Mucosa of stomach (tissue), 1 donor: ENCODE measurements around the gene AMOTL2.

Experiments
- H3K27me3 ChIP-seq: one replicate; pipeline ENCODE4 v1.7.0; 2013; ENCODE audit warnings: mild to moderate bottlenecking, low read length; ENCODE audit not compliant: control insufficient read depth, insufficient read depth
- H3K36me3 ChIP-seq: one replicate; pipeline ENCODE4 v1.7.0; 2013; ENCODE audit warnings: low read length; ENCODE audit not compliant: control insufficient read depth, insufficient read depth
- H3K4me1 ChIP-seq: one replicate; pipeline ENCODE4 v1.7.0; 2013; ENCODE audit warnings: mild to moderate bottlenecking, low read length; ENCODE audit not compliant: control insufficient read depth, insufficient read depth
- H3K4me3 ChIP-seq: one replicate; pipeline ENCODE4 v1.7.0; 2013; ENCODE audit warnings: low read length
- H3K9ac ChIP-seq: one replicate; pipeline ENCODE4 v1.7.0; 2013; ENCODE audit warnings: mild to moderate bottlenecking, low read length, moderate library complexity
- H3K9me3 ChIP-seq: one replicate; pipeline ENCODE4 v1.7.0; 2013; ENCODE audit warnings: mild to moderate bottlenecking, low read length, moderate library complexity; ENCODE audit not compliant: control insufficient read depth
- donor health status: Pancreatic carcinoma.

The AMOTL2 gene

GRCh38 chr3:134333522-134334181 lies 40.6 kb downstream of the AMOTL2 start:
- no peaks in the 10 kb centered on the region for H3K9me3 ChIP-seq
- H3K27me3 ChIP-seq = no peaks in the 10 kb centered on the region
- no peaks in the 10 kb centered on the region for H3K36me3 ChIP-seq
- no peak overlapping the region for H3K4me3 ChIP-seq
- H3K4me1 ChIP-seq = peaks cover 27% of the 10 kb centered on the region
- no peak overlapping the region for H3K9ac ChIP-seq

DNA sequence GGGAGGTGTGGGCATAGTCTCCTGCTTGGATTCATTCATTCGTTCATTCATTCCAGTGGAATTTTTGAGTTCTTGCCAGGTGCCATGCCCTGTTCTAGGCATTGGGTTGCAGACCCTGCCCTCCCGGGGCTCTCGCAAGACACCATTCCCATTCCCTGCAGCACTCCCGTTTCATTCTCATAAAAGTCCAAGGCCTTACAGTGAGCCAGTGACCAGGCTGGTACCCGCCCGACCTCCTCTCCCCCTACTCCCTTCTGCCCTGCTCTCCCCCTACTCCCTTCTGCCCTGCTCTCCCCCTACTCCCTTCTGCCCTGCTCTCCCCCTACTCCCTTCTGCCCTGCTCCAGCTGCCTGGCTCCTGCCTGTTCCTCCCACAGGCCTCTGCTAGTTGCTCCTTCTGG lies 41.9 kb downstream of the AMOTL2 start:
- H3K36me3 ChIP-seq = no peaks in the 10 kb centered on the region
- H3K27me3 ChIP-seq = no peaks in the 10 kb centered on the region
- H3K9me3 ChIP-seq = no peaks in the 10 kb centered on the region
- H3K4me3 ChIP-seq = no peak overlapping the region
- H3K9ac ChIP-seq = no peak overlapping the region
- H3K4me1 ChIP-seq = peaks cover 27% of the 10 kb centered on the region

DNA sequence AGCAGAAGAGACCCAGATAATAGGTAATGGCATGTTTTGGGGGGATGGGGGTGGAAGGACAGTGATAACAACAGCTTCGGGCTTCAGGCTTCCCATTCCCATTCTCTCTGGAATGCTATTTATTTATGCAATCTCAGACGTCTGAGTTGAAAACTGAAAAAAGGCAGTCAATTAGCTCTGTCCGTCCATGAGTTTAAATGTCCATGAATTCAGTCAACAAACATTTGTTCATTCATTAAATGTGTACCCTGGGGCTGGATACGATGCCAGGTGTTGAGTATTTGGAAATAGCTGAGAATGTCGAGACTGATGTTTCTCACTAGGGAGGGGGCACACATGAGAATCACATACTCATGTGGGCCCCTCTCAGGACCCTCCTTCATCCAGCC lies 42.4 kb downstream of the AMOTL2 start:
- Histone ChIP-seq H3K4me1 (peaks cover 23% of the 10 kb centered on the region), H3K27me3 (no peaks in the 10 kb centered on the region), H3K9ac (no peak overlapping the region), H3K9me3 (no peaks in the 10 kb centered on the region), H3K4me3 (no peak overlapping the region), H3K36me3 (no peaks in the 10 kb centered on the region)

DNA sequence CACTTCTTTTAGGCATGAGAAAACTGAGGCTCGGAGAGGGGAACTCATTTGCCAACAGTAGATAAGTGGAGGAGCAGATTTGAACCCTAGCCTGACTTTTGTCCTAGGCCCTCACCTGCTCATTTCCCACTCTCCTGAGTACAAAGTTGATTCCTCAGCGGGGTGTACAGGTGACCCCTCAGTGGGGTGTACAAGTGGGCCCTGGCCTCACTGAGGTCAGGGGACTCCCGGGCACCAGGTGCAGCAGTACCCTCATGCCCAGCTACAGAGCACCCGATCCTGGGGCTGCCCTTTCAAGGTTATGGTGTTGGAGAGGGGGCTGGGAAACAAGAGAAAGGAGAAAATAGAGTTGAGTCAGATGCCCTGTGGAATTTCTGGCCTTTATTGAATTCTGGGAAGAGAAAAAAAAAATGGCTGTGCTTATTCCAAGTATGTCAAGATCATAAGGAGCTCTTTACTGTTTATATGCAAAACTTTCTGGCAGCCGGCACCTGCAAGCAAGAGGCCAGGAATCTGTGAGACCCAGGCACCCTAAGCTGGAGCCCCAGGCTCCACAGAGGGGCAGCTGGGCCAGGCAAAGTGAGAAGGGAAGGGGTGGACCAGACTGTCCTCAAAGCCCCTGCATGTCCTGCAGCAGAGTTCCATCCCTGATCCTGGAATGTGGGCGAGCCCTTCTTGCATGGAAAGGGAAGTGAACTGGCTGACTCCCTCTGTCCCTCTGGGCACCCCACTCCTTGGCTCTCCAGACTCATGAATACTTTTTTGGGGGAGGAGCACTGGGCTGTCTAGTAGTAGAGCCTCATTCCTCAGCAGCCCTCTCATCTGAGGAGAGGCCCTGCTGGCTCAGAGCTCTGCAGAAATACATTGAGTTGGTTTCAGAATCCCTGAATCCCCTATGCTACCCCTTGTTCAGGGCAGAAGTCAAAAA lies 43.1 kb downstream of the AMOTL2 start:
- H3K9me3 ChIP-seq = no peaks in the 10 kb centered on the region
- H3K4me3 ChIP-seq = no peak overlapping the region
- H3K4me1 ChIP-seq = peaks cover 17% of the 10 kb centered on the region
- H3K27me3 ChIP-seq = no peaks in the 10 kb centered on the region
- H3K36me3 ChIP-seq = no peaks in the 10 kb centered on the region
- no peak overlapping the region for H3K9ac ChIP-seq

DNA sequence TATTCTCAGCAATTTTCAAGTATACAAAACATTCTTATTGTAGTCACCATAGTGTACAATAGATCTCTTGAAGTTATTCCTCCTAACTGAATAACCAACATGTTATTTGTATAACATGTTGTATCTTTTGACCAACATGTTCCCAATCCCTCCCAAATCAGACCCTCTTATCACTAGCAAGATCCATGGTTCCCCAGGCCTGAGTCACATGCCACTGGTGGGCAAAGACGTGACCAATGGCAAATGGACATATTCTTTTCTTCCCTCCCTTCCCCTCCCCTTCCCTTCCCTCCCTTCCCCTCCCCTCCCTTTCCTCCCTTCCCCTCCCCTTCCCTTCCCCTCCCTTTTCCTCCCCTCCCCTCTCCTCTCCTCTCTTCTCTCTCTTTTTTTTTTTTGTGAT lies 45.4 kb downstream of the AMOTL2 start:
- no peak overlapping the region for H3K9ac ChIP-seq
- peaks cover under 1% of the 10 kb centered on the region for H3K4me1 ChIP-seq
- H3K9me3 ChIP-seq = no peaks in the 10 kb centered on the region
- H3K36me3 ChIP-seq = no peaks in the 10 kb centered on the region
- H3K4me3 ChIP-seq = no peak overlapping the region
- H3K27me3 ChIP-seq = no peaks in the 10 kb centered on the region

DNA sequence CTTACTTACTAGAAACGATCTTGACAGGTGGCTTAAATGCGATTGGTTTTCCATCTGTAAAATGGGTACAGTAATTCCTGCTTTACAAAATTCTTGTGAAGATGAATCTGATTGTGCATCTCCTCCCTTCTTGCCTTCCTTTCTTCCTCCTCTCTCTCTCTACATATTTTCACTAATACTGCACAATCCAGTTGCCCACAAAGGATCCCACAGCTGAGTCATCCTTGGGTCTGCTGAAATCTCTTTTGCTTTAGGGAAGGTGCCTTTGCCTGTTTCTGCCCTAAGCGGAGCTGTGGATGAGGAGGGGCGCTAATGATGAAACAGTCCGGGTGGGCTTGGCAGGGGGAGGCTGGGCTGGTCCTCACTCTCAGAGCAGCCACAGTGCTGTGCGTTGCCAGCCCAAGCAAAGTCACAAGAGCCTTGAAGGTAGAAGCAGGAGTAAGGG lies 46.1 kb downstream of the AMOTL2 start:
- H3K4me3 ChIP-seq = no peak overlapping the region
- H3K9ac ChIP-seq = no peak overlapping the region
- H3K36me3 ChIP-seq = no peaks in the 10 kb centered on the region
- no peaks in the 10 kb centered on the region for H3K9me3 ChIP-seq
- no peaks in the 10 kb centered on the region for H3K4me1 ChIP-seq
- no peaks in the 10 kb centered on the region for H3K27me3 ChIP-seq

DNA sequence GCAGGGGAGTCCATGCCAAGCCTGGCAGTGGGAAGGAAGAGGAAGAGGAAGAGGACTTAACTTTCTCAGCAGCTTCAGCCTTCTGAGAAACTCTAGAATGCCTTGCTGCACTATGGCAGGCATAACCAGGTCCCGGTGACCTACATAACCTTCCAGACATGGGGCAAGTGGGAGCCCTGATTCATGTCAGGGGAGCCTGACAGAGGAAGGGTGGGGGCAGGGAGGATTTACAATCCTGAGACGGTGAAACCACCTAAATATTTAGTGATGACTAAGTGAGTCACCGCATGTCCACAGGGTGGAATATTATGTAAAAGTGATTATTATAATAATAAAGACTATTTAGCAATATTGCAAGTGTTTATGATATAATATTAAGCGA lies 46.7 kb downstream of the AMOTL2 start:
- no peaks in the 10 kb centered on the region for H3K36me3 ChIP-seq
- H3K27me3 ChIP-seq = no peaks in the 10 kb centered on the region
- H3K4me1 ChIP-seq = no peaks in the 10 kb centered on the region
- H3K4me3 ChIP-seq = no peak overlapping the region
- H3K9me3 ChIP-seq = no peaks in the 10 kb centered on the region
- no peak overlapping the region for H3K9ac ChIP-seq

GRCh38 chr3:134326760-134327593 lies 47.3 kb downstream of the AMOTL2 start:
- no peaks in the 10 kb centered on the region for H3K9me3 ChIP-seq
- H3K4me3 ChIP-seq = no peak overlapping the region

DNA sequence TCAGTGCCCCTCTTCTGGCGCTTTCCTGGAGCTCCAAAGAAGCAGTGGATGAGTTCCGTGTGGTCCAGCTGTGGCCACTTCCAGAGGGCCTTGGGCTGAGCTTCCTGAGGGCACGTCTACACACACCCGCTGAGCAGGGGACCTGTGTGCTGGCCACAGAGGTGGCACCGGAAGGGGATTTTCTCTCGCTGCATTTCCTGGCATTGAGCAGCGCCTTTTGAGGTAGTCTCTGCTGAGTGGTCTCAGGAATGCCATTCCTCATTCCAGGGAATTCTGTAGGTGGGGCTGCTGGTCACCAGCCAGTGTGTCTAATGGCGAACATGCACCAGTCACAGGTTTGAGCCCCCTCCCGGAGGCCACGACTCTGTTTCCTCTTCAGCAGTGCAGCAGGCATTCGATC lies 48.1 kb downstream of the AMOTL2 start:
- Histone ChIP-seq H3K9ac (no peak overlapping the region), H3K27me3 (no peaks in the 10 kb centered on the region), H3K4me3 (no peak overlapping the region), H3K4me1 (no peaks in the 10 kb centered on the region), H3K9me3 (no peaks in the 10 kb centered on the region), H3K36me3 (no peaks in the 10 kb centered on the region)

More at GRCh38 chr3:134326760-134327593, 47.3 kb downstream of the AMOTL2 start:
- no peaks in the 10 kb centered on the region for H3K36me3 ChIP-seq
- H3K9ac ChIP-seq = no peak overlapping the region
- H3K4me1 ChIP-seq = no peaks in the 10 kb centered on the region
- no peaks in the 10 kb centered on the region for H3K27me3 ChIP-seq

- Histone ChIP-seq H3K9me3 (no peaks in the 10 kb centered on the region), H3K27me3 (no peaks in the 10 kb centered on the region), H3K9ac (no peak overlapping the region), H3K4me3 (no peak overlapping the region), H3K4me1 (peaks cover 3% of the 10 kb centered on the region), H3K36me3 (no peaks in the 10 kb centered on the region)
Observed at GRCh38 chr3:134325706-134326105, 48.5 kb downstream of the AMOTL2 start.

DNA sequence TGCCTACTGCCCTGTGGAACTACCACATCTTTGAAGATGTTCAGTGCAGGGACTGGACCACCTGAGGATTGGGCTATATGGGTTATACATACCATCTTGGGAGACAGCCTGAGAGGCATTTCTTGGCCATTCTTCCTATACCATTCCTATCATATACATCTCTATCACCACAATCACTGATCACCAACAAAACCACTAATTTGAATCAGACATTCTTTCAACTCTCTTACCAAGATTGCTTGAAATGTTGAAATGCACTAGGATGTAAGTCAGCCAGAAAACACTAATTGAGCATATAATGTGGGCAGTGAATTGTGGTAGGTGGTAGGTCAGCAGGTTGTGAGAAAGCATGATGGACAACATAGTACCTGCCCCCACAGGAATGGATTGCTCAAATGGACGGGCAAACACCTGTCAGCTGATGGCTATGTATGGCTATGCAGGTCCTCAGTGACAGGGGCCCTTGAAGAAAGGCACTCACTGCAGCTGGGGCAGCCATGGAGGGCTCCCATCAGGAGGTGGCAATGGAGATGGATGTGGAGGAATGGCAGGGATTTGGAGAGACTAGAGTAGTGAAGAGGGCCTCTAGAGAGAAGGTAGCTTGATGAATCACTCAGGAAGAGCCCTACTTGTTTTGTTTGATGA lies 49.1 kb downstream of the AMOTL2 start:
- no peaks in the 10 kb centered on the region for H3K27me3 ChIP-seq
- peaks cover 6% of the 10 kb centered on the region for H3K4me1 ChIP-seq
- no peak overlapping the region for H3K9ac ChIP-seq
- no peak overlapping the region for H3K4me3 ChIP-seq
- H3K36me3 ChIP-seq = no peaks in the 10 kb centered on the region
- H3K9me3 ChIP-seq = no peaks in the 10 kb centered on the region
